ENCODE measurements around the gene ADGRA1.

ADGRA1 gene

GRCh38 chr10:133161486-133162109, 73.9 kb downstream of the ADGRA1 start:
- DNase-seq (ENCODE audit: extremely low read depth, low read depth) = no peak
- TF ChIP-seq CTCF (IDR thresholded peaks at IDR 0.05; ENCODE audit: low read depth, low read length) = no peak

- no peak for DNase-seq (ENCODE audit: extremely low read depth, low read depth)
- TF ChIP-seq CTCF (IDR thresholded peaks at IDR 0.05; ENCODE audit: low read depth, low read length) = no peak
Observed at GRCh38 chr10:133162178-133162909, 74.6 kb downstream of the ADGRA1 start.

- TF ChIP-seq CTCF (IDR thresholded peaks at IDR 0.05; ENCODE audit: low read depth, low read length) = no peak
- no peak for DNase-seq (ENCODE audit: extremely low read depth, low read depth)
Observed at GRCh38 chr10:133162910-133163856, 75.5 kb downstream of the ADGRA1 start.

GRCh38 chr10:133163889-133164815, 76.4 kb downstream of the ADGRA1 start:
- no peak for TF ChIP-seq CTCF (IDR thresholded peaks at IDR 0.05; ENCODE audit: low read depth, low read length)
- no peak for DNase-seq (ENCODE audit: extremely low read depth, low read depth)

GRCh38 chr10:133164816-133165555, 77.3 kb downstream of the ADGRA1 start:
- DNase-seq (ENCODE audit: extremely low read depth, low read depth) = no peak
- TF ChIP-seq CTCF (IDR thresholded peaks at IDR 0.05; ENCODE audit: low read depth, low read length) = no peak
